Peyer's patch (tissue), 4 donors: ENCODE results near the gene UBE2S.

Source experiments
- POLR2A ChIP-seq, 2 donors: fragments of 450-650 bp; IDR thresholded peaks; one replicate each; pipeline ENCODE4 v1.5.1; 2017; ENCODE audit warnings: antibody characterized with exemption in 2 of 2, mild to moderate bottlenecking in 2 of 2, moderate library complexity in 2 of 2
- TF ChIP-seq, protein P1 (sequence below), 6 experiments: fragments of 450-650 bp in 4 of 6; fragments of 200-600 bp in 2 of 6; sonication (generic) in 1 of 6; IDR thresholded peaks; one replicate each; pipeline ENCODE4 v1.5.1; 2017 to 2019; ENCODE audit warnings: antibody characterized with exemption in 6 of 6, mild to moderate bottlenecking in 3 of 6, moderate library complexity in 1 of 6

DNA sequence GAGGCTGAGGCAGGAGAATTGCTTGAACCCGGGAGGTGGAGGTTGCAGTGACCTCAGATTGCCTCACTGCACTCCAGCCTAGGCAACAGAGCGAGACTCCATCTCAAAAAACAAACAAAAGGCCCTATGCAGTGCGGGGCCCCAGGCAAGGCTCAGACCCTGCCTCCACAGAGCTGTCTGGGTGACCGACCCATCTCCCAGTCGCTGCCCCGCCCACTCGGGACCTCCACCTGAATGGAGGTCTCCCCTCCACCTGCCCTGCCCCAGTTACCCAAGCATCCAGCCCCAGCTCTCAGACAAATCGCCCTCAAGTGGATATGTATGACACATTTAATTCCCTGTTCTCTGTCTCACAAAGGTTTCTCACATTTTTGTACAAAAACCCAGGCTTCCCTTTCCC is 42.3 kb downstream of the UBE2S start:
- TF ChIP-seq, protein P1, sequence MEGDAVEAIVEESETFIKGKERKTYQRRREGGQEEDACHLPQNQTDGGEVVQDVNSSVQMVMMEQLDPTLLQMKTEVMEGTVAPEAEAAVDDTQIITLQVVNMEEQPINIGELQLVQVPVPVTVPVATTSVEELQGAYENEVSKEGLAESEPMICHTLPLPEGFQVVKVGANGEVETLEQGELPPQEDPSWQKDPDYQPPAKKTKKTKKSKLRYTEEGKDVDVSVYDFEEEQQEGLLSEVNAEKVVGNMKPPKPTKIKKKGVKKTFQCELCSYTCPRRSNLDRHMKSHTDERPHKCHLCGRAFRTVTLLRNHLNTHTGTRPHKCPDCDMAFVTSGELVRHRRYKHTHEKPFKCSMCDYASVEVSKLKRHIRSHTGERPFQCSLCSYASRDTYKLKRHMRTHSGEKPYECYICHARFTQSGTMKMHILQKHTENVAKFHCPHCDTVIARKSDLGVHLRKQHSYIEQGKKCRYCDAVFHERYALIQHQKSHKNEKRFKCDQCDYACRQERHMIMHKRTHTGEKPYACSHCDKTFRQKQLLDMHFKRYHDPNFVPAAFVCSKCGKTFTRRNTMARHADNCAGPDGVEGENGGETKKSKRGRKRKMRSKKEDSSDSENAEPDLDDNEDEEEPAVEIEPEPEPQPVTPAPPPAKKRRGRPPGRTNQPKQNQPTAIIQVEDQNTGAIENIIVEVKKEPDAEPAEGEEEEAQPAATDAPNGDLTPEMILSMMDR (IDR thresholded peaks at IDR 0.05) = no peak
- no peak for TF ChIP-seq POLR2A (IDR thresholded peaks at IDR 0.05)
